GM10847 (cell line): ENCODE results near the gene OXCT1.

ENCODE experiments used
- POLR2A ChIP-seq: IDR thresholded peaks from 2 replicates; pipeline ENCODE4 v1.6.1; 2011; ENCODE audit not compliant: insufficient read length; ENCODE audit errors: extremely low read depth

Gene OXCT1

DNA sequence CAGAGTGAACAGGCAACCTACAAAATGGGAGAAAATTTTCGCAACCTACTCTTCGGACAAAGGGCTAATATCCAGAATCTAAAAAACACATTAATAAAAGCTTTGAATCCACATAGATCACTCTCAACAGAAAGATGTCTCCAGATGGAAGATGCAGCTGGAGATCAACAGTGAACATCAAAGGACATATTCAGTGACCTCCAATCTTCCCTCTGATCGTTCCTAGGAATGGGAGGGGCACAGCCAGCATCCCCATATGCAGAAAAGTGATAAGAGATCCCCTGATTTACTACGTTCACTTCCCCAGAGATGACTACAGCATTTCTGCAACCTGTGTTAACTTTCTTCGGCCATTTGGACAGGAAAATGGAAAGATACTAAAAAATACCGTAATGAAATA, 21.2 kb downstream of the OXCT1 start:
- TF ChIP-seq POLR2A: no peak

DNA sequence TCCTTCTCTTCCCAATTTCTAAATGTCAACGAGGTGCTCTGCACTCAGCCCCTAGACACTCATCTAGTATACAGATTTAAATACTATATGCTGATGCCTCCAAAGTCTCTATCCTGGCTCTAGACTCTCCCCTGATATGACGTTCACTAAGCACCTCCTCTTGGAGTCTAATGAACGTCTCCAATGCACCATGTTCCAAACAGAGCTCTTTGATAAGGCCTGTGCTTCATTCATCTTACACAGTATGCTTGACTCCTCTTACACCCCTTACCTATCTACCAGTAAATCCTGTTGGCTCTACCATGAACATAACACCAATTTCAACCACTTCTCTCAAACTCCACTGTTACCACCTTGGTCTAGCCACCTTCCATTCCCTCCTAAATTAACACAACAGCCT, 25.7 kb downstream of the OXCT1 start:
- no peak for TF ChIP-seq POLR2A

DNA sequence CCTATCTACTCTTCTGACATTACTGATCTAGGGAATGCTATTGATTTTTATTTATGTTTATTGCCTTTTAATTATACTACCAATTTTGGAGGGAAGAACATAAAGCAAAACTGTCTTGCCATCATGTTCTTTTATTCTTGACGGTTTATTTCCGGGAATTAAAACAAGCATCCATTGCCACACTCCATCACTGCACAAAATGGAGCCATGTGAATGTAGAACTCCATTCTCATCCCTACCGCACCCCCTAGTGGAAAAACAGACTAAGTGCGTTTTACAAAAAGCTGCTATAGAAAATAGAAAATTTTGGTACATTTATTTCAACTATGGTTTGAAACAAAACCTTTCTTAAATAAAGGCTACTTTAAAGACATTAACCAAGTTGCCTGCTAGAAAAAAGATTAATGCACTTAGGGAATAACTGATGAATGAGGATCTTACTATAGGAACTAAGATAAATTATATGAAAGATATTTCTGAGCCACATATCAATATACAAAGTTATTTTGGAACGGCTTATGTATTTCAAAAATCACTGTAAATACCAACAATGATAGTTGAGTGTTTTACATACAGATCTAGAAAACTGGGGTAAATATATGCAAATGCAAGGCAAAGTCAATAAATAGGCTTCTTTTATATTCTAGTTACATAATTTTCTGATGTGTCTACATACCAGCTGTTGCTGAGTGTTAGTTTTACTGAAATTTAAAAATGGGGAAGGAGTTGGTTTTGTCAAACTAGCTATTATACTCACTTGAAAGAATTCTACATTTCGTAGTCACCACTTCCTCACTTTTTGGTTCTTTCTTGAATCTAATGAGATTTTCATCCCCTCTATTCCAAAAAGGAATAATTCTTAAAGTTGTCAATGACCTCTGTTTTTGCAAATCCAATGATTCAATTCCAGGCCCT, 26.5 kb downstream of the OXCT1 start:
- no peak for TF ChIP-seq POLR2A

DNA sequence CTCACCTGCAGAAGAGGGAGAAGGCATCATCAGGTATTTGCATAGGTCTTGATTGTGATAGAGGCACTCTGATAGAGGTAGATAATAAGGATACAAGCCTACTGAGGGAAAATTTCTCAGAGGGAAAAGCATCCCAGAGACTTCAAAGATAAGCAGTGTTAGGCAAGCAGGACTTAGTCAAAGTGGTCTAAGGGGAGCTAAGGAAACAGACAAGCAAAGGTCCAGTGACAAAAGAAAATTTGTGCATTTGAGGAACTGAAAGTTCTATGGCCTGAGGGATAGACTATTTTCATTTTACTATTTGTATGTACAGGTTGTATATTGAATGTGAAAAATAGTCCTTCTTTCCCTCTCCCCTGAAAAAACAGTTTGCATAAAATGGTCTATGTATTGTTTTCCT, 27.4 kb downstream of the OXCT1 start:
- no peak for TF ChIP-seq POLR2A

DNA sequence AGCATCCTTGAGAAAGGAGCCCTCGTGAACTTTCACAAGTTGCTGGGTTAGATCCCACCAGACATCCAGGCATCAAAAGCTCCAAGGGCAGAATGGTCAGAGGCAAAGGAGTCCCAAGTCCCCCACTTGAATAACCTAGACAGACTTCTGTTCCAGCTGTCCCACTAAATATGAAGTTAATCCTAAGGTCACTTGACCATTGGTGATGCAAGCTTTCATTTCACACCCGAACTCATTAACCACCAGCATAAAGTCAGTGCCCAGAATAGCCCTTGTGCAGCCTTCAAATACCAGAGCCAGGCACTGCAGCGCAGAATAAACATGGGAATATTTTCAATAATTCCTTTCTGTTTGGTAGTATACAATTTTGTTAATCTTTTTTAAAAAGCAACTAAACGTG, 28.9 kb downstream of the OXCT1 start:
- TF ChIP-seq POLR2A: no peak

DNA sequence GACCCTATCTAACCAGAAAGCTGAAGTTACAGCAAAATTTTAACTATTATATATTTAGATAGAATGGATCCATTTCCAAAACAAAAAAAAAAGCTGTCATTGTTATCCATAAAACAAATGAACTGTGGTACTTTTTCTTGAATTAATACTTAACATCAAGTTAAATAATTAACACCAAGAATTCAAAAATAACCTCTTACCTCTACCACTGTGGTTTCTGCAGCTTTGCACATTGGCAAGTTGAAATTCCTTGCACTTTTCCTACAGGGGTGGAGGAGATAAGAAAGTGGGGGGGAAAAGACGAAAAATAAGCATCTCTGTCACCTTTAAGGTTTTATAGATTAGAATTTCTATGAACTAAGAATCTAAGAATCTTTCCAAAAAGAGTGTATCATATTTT, 30.0 kb downstream of the OXCT1 start:
- no peak for TF ChIP-seq POLR2A

DNA sequence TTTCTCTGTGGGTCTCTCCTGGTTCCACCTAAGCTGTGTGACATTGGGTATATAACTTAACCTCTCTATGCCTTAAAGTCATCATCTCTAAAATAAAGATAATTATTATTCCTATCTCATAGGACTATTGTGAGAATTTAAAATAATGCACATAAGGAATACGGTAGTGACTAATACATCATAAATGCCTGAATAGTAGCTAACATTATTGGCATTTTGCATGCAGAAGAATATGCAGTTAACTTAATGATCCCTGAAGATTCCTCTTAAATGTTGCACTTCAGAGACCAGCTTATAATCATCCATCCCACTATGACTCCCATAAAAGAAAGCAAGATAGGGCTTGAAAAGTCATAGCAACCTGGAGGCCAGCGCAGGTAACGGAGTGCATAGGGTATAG, 32.4 kb downstream of the OXCT1 start:
- no peak for TF ChIP-seq POLR2A

DNA sequence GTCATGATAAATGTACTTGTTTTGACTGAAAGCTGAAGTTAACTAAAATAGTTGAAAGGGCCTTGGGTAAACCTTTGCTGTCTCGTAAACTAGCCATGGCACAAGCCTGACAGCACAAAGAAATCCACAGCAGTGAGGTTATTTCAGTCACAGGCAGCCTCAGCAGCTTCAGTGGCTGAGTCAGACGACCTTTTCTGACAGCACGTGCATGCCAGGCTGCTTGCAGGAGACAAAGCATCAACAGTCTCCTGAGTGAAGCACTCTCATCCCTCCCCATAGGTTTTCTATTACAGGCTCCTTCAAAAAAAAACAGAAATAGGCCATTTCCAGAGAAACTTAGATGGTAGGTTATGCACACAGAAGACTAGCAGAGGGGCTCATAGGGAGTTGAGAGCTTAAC, 34.6 kb downstream of the OXCT1 start:
- TF ChIP-seq POLR2A: no peak

DNA sequence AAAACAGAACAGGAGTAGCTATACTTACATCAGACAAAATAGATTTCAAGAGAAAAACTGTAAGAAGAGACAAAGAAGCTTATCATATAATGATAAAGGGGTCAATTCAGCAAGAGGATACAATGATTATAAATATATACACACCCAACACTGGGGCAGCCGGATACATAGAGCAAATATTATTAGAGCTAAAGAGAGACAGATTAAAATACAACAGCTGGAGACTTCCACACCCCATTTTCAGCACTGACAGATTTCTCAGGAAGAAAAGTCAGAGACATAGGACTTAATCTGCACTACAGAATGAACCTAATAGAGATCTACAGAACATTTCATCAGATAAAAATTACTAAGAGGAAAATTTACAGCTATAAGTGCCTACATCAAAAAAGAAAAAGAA, 35.7 kb downstream of the OXCT1 start:
- TF ChIP-seq POLR2A: no peak

DNA sequence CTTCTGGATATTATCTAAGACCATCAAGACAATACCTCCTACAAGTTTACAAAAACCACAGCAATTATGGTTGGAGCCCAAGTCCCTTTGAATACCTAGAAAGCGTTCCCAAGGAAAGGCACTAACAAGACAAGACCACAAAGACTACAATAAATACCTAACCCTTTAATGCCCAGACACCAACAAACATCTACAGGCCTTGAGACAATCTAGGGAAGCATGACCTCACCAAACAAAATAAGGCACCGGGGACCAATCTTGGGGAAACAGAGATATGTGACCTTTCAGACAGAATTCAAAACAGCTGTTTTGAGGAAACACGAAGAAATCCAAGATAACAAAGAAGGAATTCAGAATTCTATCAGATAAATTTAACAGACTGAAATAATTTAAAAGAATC, 37.8 kb downstream of the OXCT1 start:
- TF ChIP-seq POLR2A: no peak

DNA sequence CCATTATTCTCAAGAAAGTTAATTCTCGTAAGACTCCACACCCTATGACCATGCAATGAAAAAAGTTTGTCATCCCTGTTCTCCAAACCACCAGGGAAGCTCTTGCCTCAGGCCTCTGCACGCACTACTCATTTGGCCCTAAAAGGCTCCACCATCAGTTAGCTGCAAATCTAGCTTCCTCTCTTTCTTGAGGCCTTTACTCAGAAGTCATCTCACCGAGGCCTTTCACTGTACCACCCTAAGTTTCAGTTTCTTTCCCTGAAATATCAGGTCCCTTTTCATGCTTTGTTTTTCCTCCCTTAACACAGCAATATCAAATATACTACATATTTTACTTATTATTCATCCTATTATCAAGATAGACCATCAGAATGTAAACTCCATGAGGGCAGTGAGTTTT, 39.1 kb downstream of the OXCT1 start:
- no peak for TF ChIP-seq POLR2A

DNA sequence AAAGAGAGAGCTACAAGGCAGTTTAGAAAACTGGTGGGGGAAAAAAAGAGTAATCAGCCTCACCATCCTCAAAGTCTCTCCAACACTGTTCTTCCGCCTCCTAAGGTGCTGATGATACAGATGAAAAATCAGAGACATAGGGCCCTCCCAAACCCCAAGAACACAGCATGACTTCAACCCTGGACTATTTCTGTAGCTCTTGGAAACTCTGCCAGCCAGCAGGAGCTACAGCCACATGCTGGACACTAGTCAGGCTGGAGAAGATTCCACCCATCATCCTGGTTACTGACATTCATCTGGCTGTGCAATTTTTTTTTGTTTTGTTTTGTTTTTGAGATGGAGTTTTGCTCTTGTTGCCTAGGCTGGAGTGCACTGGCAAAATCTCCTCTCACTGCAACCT, 42.4 kb downstream of the OXCT1 start:
- no peak for TF ChIP-seq POLR2A

DNA sequence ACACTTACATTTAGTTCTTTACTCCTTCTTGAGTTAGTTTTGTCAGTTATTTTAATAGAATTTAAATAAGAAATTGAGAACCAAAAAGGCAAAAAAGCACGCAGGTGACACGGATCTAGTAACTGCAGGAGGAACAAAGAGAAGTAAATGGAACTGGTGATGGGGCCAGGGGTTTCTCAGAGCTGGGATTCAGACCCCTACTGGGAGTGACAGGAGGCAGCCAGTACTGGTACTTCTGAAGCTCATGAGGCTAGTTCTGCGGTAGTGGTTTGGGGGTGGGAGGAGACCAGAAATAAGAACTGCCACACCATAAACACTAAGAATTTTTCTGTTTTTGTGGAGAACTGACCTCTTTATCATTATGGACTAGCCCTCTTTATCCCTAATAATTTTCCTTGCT, 48.2 kb downstream of the OXCT1 start:
- no peak for TF ChIP-seq POLR2A

DNA sequence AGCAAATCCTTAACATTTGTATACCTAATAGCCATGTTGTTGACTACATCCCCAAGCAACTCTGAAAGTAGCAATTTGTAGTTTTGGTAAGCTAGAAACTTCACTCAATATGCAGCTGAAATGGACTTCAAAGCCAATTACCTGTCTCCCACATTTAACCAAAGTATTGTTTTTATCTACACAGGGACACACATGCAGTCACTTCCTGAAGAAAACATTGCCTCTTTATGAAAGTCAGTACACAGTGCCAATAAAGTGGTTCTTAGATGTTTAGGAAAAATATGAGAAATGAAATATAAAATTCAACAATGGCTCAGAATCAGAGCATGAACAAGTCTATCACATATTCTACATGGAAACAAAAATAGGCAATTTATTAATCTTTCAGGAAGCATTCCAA, 49.2 kb downstream of the OXCT1 start:
- no peak for TF ChIP-seq POLR2A

DNA sequence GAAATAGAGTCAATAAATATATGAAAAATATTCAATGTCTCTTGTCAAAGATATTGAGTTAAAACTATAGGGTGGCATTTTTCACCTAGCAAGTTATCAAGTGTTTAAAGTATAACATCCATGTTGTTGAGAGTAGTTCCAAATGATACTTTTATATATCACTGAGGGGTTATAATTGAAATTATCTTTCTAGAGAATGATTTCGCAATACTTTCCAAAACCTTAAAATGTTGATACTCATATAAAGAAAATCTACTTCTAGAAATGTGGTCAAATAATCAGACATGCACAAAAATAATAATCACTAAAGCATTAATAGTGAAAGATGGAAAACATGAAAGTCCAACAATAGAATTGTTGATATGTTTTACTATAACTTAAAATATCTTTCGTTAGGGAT, 50.1 kb downstream of the OXCT1 start:
- TF ChIP-seq POLR2A: no peak

DNA sequence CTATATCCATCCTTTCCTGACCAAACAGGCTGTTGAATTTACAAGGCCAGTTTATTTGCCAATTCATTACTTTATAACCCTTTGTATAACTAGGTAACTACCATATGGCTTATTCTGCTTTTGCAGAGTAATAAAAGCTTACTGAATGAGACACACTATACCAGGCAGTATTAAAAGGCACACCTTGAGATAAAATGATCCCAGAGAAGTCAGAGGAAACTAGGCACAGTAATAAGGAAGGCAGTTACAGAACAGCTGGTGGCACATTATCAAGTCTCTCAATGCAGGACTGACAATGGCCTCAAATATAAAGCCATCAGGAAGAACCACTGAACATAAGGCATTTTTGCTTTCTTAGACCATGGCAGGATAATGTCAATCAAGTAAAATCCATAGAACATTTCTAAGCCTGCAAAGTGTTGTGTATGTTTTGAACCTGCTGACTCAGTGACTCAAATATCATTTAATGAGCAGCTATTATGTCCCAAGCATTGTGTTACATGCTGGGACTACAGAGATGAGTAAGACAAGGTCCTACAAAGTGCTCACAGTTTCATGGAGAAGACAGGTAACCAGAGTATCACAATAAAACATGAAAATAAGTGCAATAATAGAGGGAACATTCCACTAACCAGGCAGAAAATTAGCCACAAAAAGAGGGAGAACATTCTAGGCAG, 52.5 kb downstream of the OXCT1 start:
- TF ChIP-seq POLR2A: no peak
